Pulmonary artery endothelial cell (primary cell): Measurements from ENCODE around the gene BHLHE23. TPM values are rescaled to one million over a fixed set of nuclear protein-coding genes. Genes with fewer than 3 reads are reported as not detected.

Source experiments
- DNase-seq: peaks from one replicate; pipeline ENCODE4 v3.0.0-alpha.2; 2011; ENCODE audit warnings: low read depth, low spot score
- total RNA-seq: library from RNA; depleted of rRNA; stranded (reverse); fragments of >200 nt; gene quantifications from 2 replicates; pipeline ENCODE4 v1.2.3, GENCODE V29; 2014

BHLHE23 gene
- total RNA-seq, 1 donor from 2014 or later, result not detected

DNA sequence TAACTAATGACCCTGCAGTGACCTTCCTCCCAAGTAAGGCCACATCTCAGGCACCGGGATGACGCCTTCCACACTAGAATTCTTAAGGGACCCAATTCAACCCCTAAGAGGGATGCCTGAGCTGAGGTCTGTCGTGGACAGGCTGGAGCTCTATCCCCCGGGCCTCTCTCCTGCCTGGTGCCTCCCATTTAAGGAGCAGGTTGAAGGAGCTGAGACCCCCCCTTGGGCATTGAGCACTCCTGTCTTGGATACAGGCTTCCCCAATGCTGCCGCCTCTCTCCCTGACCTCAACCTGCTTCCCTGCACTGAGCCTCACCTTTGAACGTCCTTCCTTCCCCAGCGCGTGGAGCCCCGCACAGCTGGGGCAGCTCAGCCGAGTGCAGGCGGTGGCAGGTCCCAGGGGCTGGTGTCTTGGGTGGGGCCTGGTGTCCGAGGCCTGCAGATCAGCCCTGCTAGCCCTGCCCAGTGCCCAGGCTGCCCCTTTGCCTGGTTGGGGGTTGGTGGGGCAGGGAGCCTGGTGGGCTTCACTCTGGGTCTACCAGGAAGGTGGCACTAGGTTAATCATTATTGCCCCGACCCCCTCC is 19.9 kb upstream of the BHLHE23 start:
- no peak for DNase-seq

DNA sequence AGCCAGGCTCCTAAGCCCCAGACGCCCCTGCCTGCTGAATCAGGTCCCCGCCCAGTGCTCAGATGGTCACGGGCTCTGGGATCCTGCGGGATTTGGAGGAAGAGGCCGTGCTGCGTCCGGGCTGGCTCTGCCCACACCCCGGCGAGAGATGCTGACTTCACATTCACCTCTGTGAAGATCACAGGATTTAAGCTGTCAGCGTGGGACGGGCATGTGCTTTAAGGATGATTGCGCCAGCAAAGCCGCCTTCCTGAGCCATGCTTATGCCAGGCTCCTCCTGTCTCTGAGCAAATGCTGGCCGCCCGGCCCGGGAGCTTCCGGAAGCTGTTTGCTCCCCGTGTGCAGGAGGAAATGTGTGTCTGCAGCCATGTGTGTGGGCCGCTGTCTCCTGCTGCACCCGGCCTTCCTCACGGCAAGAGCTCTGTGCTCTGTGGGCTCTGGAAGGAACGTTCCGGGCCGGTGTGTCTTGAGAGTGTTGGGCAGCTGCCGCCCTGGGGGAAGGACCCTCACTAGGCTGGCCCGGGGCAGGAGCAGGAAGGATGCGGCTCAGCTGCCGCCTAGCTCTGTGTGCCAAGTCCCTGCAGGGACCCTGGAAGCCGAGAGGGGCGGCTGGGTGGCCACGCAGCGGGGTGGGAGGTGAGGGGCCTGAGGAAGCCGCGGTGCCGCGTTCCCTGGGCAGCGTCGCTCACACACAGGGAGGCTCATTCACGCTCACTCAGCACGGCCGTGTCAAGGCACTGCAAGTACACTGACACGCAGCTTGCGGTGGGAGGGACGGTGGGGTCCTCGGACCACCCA is 19.0 kb upstream of the BHLHE23 start:
- no peak for DNase-seq

DNA sequence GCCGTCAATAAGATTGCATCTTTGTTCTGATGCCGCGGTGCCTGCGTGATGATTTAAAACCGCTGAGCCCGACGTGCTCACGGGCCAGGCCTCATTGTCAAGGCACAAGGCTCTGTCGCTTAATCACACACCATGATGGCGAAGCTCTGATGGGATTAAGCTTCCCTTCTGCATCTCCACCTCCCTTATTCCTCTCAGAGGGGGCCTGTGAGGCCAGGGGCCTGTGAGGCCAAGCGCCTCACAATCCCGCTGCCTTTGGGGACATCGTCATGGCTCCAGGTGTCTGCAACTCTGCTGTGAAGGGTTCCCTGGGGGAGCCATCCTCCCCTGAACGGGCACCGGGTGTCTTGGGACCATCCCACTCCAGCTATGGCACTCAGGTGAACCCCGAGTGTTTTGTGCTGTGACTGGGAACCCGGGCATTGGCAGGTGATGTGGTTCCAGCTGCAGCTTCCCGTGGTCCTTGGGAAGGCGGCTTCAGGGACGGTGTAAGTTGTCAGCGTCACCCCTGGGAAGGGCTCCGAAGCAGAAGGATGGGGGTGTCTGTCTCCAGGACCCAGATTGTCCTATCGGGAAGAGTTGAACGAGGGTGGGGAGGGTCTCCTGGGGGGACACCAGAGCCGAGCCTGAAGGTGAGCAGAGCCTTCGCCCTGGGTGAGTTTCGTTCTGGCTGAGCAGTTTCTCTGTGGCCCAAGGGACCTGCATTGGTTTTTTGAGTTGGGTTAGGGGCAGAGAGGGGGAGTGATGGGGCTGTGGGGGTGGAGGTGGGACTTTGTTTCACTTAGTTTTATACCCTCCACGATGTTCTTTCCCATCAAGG is 18.0 kb upstream of the BHLHE23 start:
- DNase-seq, result no peak

DNA sequence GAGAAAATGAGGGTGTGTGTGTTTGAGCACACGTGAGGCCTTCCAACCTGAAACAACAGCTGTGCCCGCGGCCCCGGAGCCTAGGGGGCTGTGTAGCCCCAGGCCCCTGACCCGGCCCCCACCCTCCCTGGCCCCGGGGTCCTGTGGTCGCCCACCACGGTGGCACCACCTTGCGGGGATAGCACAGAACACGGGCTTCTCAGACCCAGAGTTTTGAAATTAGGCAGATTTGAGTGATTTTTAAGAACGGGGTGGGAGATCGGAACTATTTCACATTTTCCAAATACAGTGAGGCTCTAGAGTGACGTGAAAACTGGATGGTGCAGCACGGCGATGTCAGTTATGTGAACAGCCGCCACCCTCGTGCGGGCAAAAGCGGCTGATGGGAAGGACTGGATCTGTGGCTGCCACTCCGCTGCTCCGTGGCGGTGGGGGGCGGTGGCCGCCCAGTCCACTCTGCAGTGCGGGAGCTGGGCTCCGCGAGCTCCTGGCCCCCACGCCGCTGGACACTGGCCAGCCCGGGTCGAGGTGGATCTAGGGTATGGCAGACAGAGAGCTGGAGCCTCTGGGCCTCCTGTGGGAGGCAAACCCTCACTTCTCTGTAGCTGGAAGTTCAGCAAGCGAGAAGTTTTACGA is 17.3 kb upstream of the BHLHE23 start:
- no peak for DNase-seq

DNA sequence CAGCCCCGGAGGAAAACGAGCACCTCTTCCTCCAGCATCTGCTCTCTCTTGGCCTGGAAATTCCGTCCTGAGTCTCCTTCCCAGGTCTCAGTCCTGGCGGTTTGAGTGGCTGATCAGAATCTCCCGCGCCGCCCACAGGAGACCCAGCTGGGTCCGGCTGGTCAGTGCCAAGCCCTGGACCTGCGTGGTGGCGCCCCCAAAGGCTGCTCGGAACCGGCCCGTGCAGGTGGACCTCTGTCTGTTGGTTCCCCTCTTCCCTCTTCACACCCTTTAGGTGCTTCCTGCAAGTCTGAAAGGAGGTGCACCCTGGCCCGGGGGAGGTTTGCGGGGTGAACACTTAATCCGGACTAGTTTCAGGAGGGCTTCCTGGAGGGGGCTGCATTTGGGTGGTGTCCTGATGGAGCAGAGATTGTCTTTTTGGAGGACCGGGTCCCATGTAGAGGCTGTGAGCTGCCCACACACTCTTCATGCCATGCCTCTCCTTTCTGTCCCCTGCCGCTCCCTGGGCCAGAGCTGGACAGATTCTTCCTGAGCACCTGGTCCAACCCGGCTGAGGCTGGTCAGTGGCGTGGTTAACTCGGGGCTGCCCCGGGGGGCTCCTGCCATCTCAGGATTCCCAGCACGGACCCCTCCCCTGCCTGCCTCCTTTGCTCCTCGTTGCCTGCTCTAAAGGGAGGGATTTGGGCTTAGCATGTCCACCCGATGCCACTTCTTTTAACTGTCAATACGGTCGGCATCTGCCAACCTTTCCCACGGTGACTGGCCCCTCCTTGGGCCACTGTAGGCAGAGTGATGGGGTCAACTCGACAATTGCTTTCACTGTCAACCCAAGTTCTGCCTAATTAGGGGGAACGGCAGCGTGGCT is 16.5 kb upstream of the BHLHE23 start:
- no peak for DNase-seq

DNA sequence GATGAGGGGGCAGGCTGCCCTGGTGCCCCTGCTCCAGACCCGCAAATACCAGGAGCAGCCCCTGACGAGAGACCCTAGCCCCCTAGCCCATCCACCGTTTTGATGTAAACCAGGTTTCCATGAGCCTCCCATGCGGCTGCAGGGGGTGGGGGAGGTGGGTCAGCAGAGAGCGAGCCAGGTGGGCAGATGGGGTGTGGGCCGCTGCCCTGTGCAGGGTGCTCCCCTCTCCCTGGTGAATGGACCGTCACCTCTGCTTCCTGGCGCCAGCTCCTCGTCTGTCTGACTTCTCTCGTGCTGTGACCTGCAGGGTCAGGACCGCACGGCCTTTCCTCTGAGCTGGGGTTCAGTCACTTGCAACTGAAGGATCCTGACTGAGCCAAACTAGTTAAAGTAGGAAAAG is 15.7 kb upstream of the BHLHE23 start:
- no peak for DNase-seq

DNA sequence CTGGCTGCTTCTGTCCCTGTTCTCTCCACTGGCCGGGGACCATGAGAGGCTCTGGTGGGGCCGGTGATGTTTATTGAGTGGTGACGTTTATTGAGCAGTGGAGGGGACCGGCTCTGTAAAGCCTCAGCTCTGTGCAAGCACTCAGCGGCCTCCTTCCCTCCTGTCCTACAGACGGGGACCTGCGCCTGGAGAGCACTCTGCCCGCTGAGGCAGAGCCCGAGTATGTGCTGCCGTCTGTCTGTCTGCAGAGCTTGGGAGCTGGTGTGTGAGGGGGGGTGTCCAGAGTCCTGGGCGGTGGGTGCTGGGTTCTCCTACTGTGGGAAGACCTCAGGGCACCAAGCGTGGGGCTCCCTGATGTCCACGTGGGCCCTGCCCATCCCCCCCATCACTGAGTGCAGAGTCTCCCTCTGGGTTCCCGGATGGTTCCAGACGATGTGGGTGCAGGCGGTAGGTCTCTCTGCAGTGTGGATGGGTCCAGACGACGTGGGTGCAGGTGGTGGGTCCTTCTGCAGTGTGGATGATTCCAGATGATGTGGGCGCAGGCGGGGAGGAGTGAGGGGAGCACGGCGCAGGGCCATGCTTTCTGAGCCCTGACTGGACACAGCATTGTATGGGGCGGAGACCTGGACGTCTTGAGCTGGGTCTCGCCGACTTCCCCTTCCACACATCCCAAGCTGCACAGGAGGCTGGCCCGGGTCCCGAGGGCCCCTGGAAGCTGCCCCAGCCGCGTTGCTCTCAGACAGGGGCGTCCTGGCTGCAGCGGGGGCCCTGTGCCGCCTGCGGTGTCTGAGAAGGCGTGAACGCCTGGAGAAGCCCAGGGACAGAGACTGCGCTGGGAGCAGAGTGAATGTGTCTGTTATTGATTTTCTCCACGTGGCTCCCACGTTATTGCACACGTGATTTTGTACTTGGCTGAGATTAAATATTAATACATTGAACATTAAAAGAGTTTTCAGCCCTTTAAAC is 14.9 kb upstream of the BHLHE23 start:
- no peak for DNase-seq

DNA sequence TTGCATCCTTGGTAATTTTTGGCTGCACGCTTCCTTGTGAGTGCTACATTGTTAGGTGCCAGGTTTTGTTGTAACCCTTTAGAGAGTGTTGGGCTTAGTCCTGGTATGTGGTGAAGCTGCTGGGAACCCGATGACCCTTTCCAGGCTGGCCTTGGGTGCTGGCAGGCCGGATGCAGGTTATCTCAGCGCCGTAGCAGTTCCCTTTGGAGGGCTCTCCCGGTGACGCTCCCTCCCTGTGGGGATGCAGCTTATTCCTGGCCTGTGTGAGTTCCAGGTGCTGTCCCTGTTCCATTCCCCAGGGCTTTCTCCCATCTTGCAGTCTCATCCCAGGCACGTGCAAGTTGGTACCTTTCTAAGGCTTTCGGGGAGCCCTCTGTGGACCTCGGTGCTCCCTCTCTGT is 13.9 kb upstream of the BHLHE23 start:
- no peak for DNase-seq

DNA sequence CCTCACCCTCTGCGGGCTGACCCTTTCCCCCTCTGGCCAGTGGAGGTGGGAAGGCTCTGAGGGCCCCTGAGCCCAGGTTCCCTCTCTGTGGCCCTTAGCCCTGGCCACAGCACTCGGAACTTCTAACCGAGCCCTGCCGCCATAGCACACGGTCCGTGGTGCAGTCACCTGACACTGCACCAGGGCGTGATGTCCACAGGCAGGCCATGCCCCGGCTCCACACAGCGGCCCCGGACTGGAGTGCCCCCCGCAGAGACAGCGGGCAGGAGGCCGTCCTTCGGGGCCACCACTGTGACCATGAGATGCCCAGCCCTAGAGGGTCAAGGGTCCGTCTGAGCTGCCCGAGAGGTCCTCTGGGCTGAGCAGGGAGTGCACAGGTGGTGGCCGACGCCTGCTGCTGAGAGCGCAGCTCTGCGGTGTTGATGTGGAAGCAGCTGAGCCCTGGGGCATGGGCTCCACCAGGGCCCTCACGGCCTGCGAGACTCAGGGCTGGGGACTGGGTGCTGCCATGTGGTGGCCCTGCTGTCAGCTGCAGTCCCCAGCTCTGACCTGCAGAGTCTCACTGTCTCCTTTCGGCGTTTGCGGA is 11.2 kb upstream of the BHLHE23 start:
- no peak for DNase-seq

DNA sequence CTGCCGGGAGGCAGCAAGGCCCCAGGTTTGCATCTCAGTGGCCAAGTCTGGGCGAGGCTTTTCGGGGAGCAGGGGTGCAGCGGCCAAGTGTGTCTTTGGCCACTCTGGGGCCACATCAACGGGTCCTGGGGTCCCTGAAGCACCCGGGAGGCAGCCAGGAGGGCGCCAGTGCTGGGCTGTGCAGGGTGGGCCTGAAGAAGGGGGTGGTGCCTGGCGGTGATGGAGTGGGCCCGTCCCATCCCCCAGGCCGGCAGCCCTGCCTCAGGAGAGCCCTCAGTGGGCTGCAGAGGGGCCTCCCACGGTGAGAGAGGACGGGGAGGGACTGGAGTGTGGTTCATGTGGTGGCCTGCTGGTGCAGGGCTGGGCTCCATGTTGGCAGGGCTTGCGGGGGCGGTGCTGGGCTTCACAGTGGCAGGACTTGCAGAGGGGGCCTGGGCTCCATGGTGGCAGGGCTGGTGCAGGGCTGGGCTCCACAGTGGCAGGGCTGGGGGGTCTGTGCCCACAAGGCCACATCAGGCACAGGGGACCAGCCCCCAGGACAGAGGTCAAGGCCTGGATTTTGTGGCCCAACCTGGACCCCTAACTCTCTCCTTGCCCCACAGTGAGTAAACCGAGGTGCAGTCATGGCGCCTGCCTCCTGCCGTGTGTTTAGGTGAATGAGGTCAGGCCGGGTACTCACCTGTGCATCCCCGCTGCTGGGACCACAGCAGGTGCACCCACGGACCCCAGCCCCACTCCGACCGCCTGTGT is 10.5 kb upstream of the BHLHE23 start:
- DNase-seq, result no peak

DNA sequence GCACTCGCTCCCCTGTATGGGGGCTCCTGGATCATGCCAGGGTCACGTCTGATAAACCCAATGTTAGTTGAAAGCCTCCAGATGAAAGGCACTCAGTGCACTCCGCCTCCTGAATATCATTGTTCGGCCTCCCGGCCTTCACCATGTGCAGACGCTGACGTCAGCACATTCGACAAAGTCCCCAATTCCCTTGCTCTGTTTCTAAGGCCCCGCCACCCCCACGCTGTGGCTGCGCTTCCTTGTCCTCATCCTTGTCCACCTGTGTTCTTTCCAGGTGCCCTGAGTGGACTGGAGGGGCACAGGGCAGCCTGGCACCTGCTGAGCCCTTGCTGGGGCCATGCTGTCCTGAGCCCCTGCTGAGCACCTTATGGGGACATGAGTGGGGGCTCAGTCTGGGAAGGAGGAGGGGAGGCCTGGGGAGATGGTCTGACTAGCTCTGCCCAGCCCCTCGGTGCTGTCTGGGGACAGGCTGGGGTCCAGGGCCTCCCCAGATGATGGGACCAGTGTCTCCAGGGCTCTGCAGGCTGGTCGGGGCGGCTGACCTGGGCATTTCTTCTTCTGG is 9.8 kb upstream of the BHLHE23 start:
- no peak for DNase-seq

DNA sequence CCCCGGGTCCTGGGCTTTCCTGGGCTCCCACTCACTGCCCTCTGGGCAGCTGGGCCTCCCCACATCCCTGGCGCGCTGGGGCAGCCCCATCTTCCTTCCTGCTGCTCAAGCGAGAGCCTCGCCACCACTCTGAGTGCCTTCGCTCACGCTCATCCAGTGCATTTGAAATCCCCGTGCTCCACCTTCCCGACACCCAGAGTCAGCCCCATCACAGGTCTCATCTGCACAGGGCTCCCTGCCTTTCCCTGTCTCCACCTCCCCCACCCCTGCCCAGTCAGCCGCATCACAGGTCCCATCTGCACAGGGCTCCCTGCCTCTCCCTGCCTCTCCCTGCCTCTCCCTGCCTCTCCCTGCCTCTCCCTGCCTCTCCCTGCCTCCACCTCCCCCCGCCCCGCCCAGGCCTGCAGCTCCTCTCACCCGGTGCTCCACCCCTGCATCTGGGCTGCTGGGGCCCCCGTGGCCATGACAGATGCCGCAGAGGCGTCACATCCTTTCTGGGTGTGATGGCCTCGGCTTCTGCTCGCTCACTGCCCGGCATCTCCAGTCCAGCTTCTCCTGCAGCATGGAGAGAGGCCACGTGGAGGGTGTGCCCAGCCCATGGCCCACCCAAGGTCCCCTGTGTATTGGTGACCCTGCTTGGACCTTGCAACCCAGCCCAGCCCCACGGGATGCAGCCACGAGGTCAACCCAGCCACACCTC is 9.0 kb upstream of the BHLHE23 start:
- no peak for DNase-seq

DNA sequence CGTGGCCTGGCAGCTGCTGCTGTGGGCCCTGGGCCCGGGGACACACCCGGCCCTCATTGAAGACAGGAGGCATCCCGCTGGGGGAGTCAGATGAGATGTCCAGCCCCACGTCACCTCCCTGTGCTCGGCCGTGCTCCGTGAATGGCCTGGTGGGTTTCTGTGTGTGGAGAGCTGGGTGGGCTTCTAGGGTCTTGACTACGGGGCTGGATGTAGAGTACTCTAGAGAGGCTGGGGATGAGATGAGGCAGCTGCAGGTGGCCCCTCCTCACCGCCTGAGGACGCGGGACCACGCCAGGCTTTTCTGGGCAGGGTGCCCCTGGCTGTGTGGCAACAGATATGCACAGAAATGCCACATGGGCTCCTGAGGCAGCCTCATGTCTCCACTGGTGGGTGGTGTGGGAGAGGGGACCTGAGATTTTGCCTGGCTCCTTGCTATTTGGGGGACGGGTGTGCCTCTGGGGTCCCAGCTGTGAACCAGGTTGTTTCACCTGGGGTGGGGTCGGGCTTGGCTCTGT is 8.4 kb upstream of the BHLHE23 start:
- DNase-seq, result no peak

DNA sequence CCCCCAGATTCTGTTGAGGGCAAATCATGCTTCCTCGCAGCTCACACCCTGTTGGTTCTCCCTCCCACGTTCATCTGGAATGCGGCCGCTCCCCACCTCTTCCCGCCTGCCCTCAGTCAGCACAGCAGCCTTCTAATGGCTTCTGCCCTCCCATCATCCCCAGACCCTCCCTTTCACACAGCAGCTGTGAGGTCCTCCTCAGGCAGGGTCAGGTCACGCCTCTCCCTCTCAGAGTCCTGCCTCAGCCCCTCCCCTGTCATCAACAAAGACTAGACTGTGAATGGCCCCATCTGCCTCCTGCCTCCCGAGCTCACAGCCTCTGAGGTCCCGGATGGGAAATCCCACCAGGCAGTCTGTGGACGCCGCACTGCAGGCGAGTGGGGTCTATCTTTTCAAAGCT is 7.9 kb upstream of the BHLHE23 start:
- DNase-seq, result no peak

DNA sequence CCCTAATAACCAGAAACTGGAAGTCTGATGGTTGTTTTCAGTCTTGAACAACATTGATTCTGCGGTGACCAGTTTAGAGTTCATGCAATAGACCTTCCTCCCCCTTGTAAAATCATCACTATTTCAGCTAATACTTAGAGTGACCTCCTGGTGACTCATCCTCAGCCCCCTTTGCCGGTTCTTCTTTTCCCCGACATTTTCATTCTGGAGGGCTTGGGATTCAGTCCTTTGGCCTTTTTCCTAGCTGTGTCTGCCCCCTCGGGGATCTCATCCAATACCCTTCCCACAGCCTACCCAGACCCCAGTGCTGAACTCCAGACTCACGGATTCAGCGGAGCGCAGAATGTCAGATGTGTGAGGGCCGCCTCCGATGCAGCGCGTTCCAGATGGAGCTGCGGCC is 7.5 kb upstream of the BHLHE23 start:
- DNase-seq, result no peak

DNA sequence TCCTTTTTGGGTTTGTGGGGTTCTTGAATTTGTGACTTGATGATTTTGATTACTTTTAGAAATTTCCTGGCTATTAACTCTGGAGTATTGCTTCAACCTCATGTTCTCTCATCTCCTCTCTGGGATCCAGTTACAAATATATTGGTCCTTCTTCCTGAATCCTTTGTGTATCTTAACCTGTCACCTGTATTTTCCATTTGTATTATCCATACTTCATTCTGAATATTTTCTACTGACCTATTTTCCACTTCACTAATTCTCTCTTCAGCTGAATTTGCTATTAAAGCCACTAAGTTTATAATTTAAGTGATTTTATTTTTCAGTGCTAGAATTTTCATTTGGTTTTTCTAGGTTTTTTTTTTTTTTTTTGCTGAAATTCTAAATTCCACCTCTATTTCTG is 6.4 kb upstream of the BHLHE23 start:
- no peak for DNase-seq

DNA sequence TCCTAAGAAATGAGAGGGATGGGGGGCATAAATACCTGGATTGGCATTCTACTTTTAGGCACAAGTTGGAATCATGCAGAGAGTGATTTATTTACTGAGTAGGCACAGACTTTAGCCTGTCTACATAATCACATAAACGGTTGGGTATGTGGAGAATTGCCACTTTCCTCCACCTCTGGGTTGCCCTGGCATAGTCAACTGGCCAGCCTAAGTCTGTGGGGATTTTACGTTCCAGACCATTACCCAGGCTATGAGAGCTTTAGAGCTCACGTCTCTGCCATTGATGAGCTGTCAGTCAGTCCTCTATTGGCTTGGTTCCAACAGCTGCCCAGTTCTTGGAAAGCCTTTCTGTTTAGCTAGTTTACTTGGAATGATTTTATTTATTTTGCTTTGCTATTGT is 5.0 kb upstream of the BHLHE23 start:
- no peak for DNase-seq
